ENCODE results near the gene RFTN1. TPM values are rescaled to one million over a fixed set of nuclear protein-coding genes. Genes with fewer than 3 reads are reported as not detected.
A peak's percentile ranks its signal among the peaks of the same experiment; 100 is the strongest.

The RFTN1 gene
- total RNA-seq, 1 donor from 2014 or later = 21.4 TPM

- DNase-seq (ENCODE audit: low read depth in 2 of 2) = no peak
Observed at GRCh38 chr3:16468002-16468335, 45.5 kb downstream of the RFTN1 start.

DNA sequence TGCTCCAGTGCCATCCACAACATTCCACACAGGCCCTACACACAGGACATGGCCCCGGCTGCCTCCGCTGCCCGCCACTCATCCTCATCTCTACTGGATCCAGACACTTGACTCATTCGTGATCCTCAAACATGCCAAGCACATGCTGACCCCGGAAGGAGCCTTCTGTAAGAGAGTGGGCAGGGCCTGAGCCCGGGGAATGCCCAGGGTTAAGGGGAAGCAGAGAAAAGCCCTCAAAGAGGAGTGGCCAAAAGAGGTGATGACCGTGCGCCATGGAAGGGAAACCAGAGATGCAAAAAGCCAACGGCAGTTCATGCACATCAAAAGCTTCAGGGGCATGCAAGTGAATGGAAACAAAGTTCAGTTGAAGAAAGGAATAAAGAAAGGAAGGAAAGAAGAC, 46.1 kb downstream of the RFTN1 start:
- DNase-seq (ENCODE audit: low read depth in 2 of 2) = no peak

DNA sequence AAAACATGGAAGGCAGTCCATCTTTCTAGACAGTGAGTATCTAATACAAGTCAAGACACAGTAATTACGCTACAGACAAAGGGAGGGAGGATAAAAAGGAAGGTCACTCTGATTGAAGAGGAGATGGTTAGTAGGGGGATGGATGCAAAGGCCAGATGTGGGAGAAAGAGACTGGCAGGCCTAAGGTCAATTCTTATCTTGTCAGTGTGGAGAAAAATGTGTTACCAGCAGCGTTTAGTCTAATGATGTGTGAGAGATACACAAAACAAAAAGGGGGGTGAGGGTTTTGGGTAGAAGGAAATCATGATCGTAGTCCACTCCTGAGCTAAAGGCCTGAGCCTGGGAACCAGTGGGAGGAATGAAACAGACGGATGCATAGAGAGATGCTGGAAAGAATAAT, 46.7 kb downstream of the RFTN1 start:
- DNase-seq (ENCODE audit: low read depth in 2 of 2) = no peak

- no peak for DNase-seq (ENCODE audit: low read depth in 2 of 2)
Observed at GRCh38 chr3:16464511-16465148, 48.9 kb downstream of the RFTN1 start.

- DNase-seq (ENCODE audit: low read depth in 2 of 2) = no peak
Observed at GRCh38 chr3:16463914-16464313, 49.6 kb downstream of the RFTN1 start.

GRCh38 chr3:16463119-16463518, 50.4 kb downstream of the RFTN1 start:
- DNase-seq (ENCODE audit: low read depth in 2 of 2) = no peak

DNA sequence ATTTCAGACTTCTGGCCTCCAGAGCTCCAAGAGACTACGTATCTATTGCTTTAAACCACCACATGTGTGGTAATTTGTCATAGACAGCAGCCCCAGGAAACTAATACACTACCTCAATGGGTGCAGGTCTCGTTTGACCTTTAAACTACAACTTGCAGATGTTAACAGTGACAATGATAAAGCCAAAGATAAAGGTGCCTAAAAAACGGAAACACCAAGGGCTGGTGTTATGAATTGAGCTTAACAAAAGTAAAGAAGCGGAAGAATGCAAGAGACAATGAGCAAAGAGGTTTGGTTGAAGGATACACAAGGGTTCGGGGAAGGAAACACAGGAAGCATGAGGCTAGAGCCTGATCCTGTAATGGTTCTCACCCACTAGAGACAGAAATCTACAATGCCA, 50.8 kb downstream of the RFTN1 start:
- DNase-seq (ENCODE audit: low read depth in 2 of 2) = no peak

- DNase-seq (ENCODE audit: low read depth in 2 of 2) = no peak
Observed at GRCh38 chr3:16461463-16462245, 51.8 kb downstream of the RFTN1 start.

- DNase-seq (ENCODE audit: low read depth in 2 of 2) = no peak
Observed at GRCh38 chr3:16460886-16461285, 52.6 kb downstream of the RFTN1 start.

DNA sequence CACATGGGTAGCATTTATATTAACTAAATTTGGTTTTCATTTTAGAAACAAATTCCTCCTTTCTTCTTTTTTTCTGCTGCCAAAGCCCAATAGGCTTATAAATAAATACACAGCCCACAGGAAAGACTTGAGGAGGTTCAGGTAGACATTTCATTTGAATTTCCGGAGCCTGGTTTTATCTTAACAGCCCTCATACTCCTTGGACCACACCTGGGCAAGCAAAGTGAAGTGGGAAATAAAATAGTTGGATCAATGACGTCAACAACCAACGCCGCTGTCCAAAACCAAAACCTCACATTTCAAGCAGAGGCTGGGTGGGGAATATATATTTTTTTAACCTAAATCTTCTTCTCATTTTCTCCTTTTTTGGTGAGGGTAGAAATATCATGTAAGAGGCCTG, 53.2 kb downstream of the RFTN1 start:
- no peak for DNase-seq (ENCODE audit: low read depth in 2 of 2)

GRCh38 chr3:16456784-16457415, 56.6 kb downstream of the RFTN1 start:
- peak in 1 of 2 donors; percentile 24 for DNase-seq (ENCODE audit: low read depth in 2 of 2)

GRCh38 chr3:16455966-16456365, 57.5 kb downstream of the RFTN1 start:
- no peak for DNase-seq (ENCODE audit: low read depth in 2 of 2)

GRCh38 chr3:16455001-16455400, 58.5 kb downstream of the RFTN1 start:
- DNase-seq (ENCODE audit: low read depth in 2 of 2) = no peak

DNA sequence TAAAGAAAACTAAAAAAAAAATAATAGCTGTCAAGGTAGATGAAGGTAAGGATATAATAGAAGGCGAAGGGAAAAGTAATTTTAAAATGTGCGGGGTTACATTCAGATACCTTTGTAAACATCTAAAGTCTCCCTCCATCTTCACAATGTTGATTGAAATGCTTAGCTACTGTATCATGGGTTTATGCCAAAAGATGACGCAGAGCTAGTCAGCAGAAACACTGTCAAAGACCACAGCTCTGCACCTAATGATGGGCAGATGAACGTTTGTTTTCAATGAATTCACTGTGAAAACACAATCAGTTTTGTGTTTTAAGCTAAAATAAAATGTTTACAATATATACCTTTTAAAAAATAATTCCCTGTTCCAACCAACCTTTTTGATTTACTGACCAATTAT, 61.2 kb downstream of the RFTN1 start:
- peak; percentile 8 to 62 for DNase-seq (ENCODE audit: low read depth in 2 of 2)

- no peak for DNase-seq (ENCODE audit: low read depth in 2 of 2)
Observed at GRCh38 chr3:16449369-16449768, 64.1 kb downstream of the RFTN1 start.

DNA sequence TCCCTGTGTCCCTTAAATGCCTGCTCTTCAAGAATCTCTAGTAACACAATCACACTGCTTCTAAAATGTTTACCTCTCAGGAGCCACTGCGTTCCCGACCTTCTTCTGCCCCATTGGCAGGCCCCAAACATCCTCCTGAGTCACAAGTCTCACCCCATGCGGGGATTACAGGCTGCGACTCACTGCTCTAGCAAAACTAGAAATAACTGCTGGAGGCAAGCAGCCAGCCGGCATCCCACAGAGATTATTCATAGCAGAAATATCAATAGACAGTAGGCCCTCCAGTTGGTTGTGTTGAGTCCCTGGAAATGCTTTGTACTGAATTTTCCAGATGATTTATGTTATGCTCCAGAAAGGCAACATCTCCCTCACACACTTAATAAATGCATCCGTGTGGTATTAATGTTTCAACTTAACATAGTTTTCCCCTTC, 64.8 kb downstream of the RFTN1 start:
- peak; percentile 23 to 80 for DNase-seq (ENCODE audit: low read depth in 2 of 2)

DNA sequence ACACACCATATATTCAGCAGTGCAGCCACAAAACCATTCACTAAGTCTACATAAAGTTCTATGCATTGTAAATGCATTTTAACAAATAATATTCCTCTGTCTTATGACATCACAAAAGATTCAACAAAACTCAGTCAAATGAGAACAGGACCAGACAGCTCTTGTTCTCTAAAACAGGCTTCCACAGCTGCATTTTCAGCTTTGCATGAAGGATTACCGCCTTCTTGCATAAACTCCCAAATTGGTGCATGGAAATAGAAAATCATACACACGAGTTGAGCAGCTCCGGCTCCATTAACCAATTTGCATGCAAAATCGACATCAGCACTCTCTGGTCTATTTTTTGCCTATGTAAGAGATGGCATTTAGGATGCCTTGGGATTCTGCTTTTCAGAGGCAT, 66.4 kb downstream of the RFTN1 start:
- DNase-seq (ENCODE audit: low read depth in 2 of 2) = no peak

GRCh38 chr3:16444344-16444743, 69.2 kb downstream of the RFTN1 start:
- DNase-seq (ENCODE audit: low read depth in 2 of 2) = no peak

DNA sequence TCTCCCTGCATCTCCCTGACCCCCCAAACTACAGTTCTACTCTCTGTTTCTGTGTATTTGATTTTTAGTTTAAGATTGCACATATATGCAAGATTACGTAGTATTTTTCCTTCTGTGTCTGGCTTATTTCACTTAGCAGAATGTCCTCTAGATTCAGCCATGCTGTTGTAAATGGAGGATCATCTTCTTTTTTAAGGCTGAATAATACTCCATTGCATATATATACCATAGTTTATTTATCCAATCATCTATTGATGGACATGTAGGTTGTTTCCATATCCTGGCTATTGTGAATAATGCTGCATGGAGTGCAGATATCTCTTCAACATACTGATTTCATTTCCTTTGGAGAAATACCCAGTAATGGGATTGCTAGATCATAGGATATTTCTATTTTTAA, 70.8 kb downstream of the RFTN1 start:
- DNase-seq (ENCODE audit: low read depth in 2 of 2) = no peak

DNA sequence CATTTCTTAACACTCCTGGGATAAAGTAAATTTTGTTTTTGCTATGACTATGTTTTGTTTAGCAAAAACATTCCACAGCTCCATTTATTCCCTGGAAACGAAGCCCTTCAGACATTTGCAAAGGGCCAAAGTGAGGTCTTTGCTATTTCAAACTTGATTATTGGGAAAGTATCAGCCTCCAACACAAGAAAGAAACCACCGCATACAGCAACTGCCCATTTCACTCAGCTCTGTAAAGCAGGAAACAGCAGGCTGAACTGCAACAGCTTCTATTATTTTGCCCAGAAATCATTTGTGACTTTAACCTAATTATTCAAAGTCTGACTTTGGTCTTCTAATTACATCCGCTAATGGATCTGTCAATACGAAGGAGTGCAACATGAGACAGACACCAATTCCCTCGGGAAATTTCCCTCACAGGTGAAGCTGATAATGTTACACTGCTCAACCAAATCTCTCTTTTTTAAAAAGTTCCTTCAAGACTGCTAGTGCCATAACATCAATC, 72.1 kb downstream of the RFTN1 start:
- no peak for DNase-seq (ENCODE audit: low read depth in 2 of 2)

DNA sequence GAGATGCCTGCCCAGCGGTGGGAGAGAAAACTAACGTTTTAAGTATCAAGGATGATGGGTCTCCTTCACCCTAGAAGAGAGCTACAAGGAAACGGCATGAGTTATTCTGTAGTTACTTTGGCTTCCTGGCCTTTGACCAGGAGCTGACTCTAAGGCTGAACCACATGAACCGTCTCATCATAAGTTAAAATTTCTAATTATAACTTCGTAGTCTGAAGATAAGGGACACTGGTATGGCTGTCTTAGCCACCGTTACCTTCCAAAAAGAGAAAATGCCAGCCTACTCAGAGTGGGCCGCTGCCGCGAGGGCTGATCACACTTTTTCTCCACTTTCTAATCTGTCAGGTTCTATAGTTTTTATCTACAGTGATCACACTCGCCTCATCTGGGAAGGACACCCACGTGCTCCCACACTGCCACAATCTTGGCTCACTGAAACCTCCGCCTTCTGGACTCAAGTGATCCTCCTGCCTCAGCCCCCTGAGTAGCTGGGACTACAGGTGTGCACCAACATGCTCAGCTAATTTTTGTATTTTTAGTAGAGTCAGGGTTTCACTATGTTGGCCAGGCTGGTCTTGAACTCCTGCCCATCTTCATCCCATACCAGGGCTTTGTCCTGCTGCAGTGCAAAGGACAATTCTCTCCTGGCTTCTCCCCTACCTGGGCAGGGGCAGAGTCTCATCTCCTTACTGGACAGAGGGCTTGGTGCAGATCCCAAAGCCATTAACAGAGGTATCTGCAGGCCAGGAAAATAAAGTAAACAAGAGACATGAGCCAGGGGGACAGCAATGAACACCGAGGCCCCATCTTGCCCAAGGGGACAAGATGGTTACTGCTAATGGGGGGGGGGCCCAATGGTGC, 73.4 kb downstream of the RFTN1 start:
- no peak for DNase-seq (ENCODE audit: low read depth in 2 of 2)
